A673 (cell line): ENCODE data around the gene KIAA1549.

ENCODE experiments used
- EZH2 ChIP-seq: fragments of 200-600 bp; sonication (generic); IDR thresholded peaks from 2 replicates; pipeline ENCODE4 v1.6.1; 2017; ENCODE audit warnings: borderline replicate concordance, low read depth, mild to moderate bottlenecking, mixed read lengths, antibody characterized with exemption, low read length; ENCODE audit not compliant: poor library complexity, severe bottlenecking
- TF ChIP-seq, protein P1 (sequence below): fragments of 300-800, 200-600 bp; sonication (generic); conservative IDR thresholded peaks from 2 replicates; pipeline ENCODE4 v1.5.1; 2017; ENCODE audit warnings: low read depth, mild to moderate bottlenecking, antibody characterized with exemption, low read length, moderate library complexity, mixed read lengths

DNA sequence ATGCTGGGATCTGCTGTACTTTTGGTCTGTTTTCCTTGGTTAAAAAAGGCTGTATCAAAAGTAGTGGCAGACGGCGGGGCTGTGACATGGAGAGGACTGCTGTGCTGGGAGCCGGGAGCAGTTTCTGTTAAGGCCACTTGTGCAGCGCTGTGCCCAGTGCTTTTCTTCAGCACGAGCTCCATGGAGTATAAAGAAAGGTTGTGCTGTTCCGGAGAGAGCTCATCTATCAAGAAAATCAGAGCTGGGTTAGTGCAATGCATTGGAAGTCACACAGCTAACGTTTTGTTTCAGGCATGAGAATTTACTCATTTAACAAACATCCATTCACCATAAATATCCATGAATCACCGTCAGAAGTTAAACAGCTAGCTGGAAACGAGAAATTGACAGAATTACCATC, 62.0 kb downstream of the KIAA1549 start:
- TF ChIP-seq, protein P1, sequence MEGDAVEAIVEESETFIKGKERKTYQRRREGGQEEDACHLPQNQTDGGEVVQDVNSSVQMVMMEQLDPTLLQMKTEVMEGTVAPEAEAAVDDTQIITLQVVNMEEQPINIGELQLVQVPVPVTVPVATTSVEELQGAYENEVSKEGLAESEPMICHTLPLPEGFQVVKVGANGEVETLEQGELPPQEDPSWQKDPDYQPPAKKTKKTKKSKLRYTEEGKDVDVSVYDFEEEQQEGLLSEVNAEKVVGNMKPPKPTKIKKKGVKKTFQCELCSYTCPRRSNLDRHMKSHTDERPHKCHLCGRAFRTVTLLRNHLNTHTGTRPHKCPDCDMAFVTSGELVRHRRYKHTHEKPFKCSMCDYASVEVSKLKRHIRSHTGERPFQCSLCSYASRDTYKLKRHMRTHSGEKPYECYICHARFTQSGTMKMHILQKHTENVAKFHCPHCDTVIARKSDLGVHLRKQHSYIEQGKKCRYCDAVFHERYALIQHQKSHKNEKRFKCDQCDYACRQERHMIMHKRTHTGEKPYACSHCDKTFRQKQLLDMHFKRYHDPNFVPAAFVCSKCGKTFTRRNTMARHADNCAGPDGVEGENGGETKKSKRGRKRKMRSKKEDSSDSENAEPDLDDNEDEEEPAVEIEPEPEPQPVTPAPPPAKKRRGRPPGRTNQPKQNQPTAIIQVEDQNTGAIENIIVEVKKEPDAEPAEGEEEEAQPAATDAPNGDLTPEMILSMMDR: no peak
- TF ChIP-seq EZH2: no peak
